ENCODE measurements around the gene SEC14L6.

SEC14L6 gene

GRCh38 chr22:30531651-30532608 is 14.6 kb downstream of the SEC14L6 start:
- no peak for DNase-seq

- DNase-seq, result no peak
These were observed 19.9 kb downstream of the SEC14L6 start for GRCh38 chr22:30526656-30527055.

GRCh38 chr22:30523646-30524489 is 22.7 kb downstream of the SEC14L6 start:
- no peak for DNase-seq

- no peak for DNase-seq
These were observed 25.0 kb downstream of the SEC14L6 start for GRCh38 chr22:30521368-30522156.

GRCh38 chr22:30519842-30520425 is 26.6 kb downstream of the SEC14L6 start:
- DNase-seq, result no peak

GRCh38 chr22:30516731-30517130 is 29.8 kb downstream of the SEC14L6 start:
- no peak for DNase-seq

GRCh38 chr22:30516273-30516672 is 30.3 kb downstream of the SEC14L6 start:
- no peak for DNase-seq

GRCh38 chr22:30514252-30514651 is 32.3 kb downstream of the SEC14L6 start:
- DNase-seq, result no peak

- no peak for DNase-seq
These were observed 33.1 kb downstream of the SEC14L6 start for GRCh38 chr22:30513462-30513861.

GRCh38 chr22:30511911-30512310 is 34.6 kb downstream of the SEC14L6 start:
- DNase-seq, result no peak

GRCh38 chr22:30511109-30511508 is 35.4 kb downstream of the SEC14L6 start:
- no peak for DNase-seq

GRCh38 chr22:30508216-30508615 is 38.3 kb downstream of the SEC14L6 start:
- DNase-seq, result no peak

- DNase-seq, result no peak
These were observed 38.9 kb downstream of the SEC14L6 start for GRCh38 chr22:30507670-30508069.

GRCh38 chr22:30506507-30506968 is 40.0 kb downstream of the SEC14L6 start:
- DNase-seq, result no peak

- no peak for DNase-seq
These were observed 43.0 kb downstream of the SEC14L6 start for GRCh38 chr22:30503551-30503950.

GRCh38 chr22:30502911-30503310 is 43.6 kb downstream of the SEC14L6 start:
- no peak for DNase-seq

GRCh38 chr22:30502153-30502552 is 44.4 kb downstream of the SEC14L6 start:
- no peak for DNase-seq

- DNase-seq, result no peak
These were observed 45.9 kb downstream of the SEC14L6 start for GRCh38 chr22:30500628-30501027.

- DNase-seq, result no peak
These were observed 48.9 kb downstream of the SEC14L6 start for GRCh38 chr22:30497466-30498150.

- DNase-seq, result no peak
These were observed 51.3 kb downstream of the SEC14L6 start for GRCh38 chr22:30495041-30495784.

- DNase-seq, result no peak
These were observed 54.4 kb downstream of the SEC14L6 start for GRCh38 chr22:30492144-30492543.
